ENCODE data around the gene NCEH1.

NCEH1 gene

DNA sequence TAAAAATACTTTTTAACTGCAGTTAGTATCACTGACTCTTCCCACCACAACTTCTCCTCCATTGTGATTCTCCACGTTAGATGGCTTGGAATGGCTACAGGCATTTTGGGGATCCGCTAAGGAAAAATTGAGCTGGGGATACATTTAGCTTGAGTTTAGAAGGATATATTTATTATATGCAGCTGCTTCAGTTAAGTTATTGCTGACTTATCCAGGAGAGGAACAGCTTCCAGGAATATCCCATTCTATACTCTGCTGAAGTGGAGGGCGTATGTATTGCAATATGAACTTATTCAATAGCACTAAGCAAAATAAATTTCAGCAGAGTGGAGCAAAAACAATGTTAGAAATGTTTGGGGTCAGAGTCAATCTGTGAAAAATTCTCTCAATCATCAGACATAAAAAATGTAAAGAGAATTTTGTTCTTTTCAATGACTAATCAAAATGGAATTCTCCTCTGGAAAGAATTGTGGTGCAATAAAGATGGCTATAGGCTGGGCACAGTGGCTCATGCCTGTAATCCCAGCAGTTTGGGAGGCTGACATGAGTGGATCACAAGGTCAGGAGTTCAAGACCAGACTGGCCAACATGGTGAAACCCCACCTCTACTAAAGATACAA lies 84.7 kb downstream of the NCEH1 start:
- Histone ChIP-seq H3K27me3 (replicated peaks) (no peaks in the 10 kb centered on the region), H3K4me3 (ENCODE audit: low read depth, low read length) (no peak overlapping the region), H3K36me3 (replicated peaks) (no peaks in the 10 kb centered on the region), H3K27ac (peak overlapping the region; percentile 51)
- in situ Hi-C loops (cut with HindIII; ENCODE audit: low pct_ligation_motif_present, low sequenced_read_pairs), result no loop called here
- peak; percentile 68 for DNase-seq
- no peak for TF ChIP-seq CTCF (IDR thresholded peaks at IDR 0.05; ENCODE audit: low read depth, low read length, missing control alignments)

GRCh38 chr3:172625404-172625803 lies 85.5 kb downstream of the NCEH1 start:
- H3K4me3 ChIP-seq (ENCODE audit: low read depth, low read length), result no peak overlapping the region
- H3K27ac ChIP-seq, result peak overlapping the region; percentile 51
- DNase-seq, result no peak
- in situ Hi-C loops (cut with HindIII; ENCODE audit: low pct_ligation_motif_present, low sequenced_read_pairs), result no loop called here
- no peak for TF ChIP-seq CTCF (IDR thresholded peaks at IDR 0.05; ENCODE audit: low read depth, low read length, missing control alignments)
- no peaks in the 10 kb centered on the region for H3K27me3 ChIP-seq (replicated peaks)
- H3K36me3 ChIP-seq (replicated peaks), result no peaks in the 10 kb centered on the region

DNA sequence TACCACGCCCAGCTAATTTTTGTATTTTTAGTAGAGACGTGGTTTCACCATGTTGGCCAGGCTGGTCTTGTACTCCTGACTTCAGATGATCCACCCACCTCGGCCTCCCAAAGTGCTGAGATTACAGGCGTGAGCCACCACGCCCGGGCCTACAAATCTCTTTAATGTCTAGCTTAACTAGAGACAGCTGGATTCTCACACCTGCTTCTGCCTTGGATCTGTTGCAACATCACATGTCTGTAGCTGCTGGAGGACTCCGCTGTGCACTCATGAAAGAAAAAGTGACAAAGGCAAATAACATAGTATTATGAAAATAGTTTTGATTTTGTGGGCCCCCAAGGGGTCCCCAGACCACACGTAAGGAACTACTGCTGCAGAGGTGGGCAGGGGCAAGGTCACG lies 85.9 kb downstream of the NCEH1 start:
- in situ Hi-C loops (cut with HindIII; ENCODE audit: low pct_ligation_motif_present, low sequenced_read_pairs), result no loop called here
- Histone ChIP-seq H3K4me3 (ENCODE audit: low read depth, low read length) (no peak overlapping the region), H3K27me3 (replicated peaks) (no peaks in the 10 kb centered on the region), H3K27ac (no peak overlapping the region), H3K36me3 (replicated peaks) (no peaks in the 10 kb centered on the region)
- DNase-seq, result no peak
- no peak for TF ChIP-seq CTCF (IDR thresholded peaks at IDR 0.05; ENCODE audit: low read depth, low read length, missing control alignments)

DNA sequence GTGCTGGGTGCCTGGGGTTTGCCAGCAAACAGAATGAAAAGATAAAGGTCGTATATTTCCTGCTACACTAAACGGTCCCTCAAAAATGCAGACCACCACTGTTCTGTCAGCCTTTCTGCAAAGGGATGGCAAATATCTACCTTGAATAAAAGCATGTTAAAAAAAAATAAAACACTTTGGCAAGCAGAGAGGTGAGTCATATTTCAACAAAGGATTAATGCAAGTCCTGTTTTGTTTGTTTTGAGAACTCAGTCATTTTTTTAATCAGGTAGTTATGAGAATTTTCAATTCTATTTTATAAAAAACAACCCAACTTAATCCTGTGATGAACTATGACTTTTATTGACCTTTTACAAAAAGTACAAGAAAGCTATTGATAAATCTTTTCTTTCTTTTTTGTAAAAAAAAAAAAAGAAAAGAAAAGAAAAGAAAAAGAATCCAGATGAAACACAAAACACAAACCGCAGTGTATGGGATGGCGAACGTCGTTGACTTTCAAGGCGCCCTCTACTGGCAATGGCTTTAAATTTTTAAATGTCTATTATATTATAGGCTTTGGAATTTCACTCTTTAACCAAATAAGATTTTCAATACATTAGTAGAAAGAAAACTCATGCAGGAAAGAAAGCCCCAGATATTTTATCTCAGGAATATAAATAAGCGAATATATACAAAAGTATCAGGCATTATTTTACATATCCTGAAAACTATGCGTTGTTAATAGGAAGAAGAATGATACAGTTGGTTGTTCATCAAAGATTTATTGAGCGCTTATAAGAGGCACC lies 87.8 kb downstream of the NCEH1 start:
- Histone ChIP-seq H3K36me3 (replicated peaks) (no peaks in the 10 kb centered on the region), H3K27ac (no peak overlapping the region), H3K4me3 (ENCODE audit: low read depth, low read length) (no peak overlapping the region), H3K27me3 (replicated peaks) (no peaks in the 10 kb centered on the region)
- peak; percentile 74 for TF ChIP-seq CTCF (IDR thresholded peaks at IDR 0.05; ENCODE audit: low read depth, low read length, missing control alignments)
- in situ Hi-C loops (cut with HindIII; ENCODE audit: low pct_ligation_motif_present, low sequenced_read_pairs), result no loop called here
- DNase-seq, result no peak

DNA sequence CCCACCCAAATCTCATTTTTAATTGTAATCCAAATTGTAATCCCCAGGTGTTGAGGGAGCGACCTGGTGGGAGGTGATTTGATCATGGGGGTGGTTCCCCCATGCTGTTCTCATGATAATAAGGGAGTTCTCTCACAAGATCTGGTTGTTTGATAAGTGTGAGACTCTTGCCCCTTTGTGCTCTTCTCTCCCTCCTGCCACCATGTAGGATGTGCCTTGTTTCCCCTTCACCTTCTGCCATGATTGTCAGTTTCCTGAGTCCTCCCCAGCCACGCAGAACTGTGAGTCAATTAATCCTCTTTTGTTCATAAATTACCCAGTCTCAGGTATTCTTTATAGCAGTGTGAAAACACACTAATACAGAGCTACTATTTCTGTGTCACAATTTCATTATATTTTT lies 88.7 kb downstream of the NCEH1 start:
- Histone ChIP-seq H3K27ac (no peak overlapping the region), H3K36me3 (replicated peaks) (no peaks in the 10 kb centered on the region), H3K27me3 (replicated peaks) (no peaks in the 10 kb centered on the region), H3K4me3 (ENCODE audit: low read depth, low read length) (no peak overlapping the region)
- TF ChIP-seq CTCF (IDR thresholded peaks at IDR 0.05; ENCODE audit: low read depth, low read length, missing control alignments), result no peak
- in situ Hi-C loops (cut with HindIII; ENCODE audit: low pct_ligation_motif_present, low sequenced_read_pairs), result no loop called here
- DNase-seq, result no peak

Measured in brain microvascular endothelial cell (primary cell).